Testis (tissue), 2 donors: ENCODE data around the gene EIF2A.

Source experiments
- CTCF ChIP-seq, 3 experiments: fragments of 450-650 bp in 2 of 3; fragments of 200-600 bp in 1 of 3; sonication (generic) in 1 of 3; IDR thresholded peaks; one replicate each; pipeline ENCODE4 v1.5.1; 2016 to 2019; ENCODE audit warnings: antibody characterized with exemption in 3 of 3, mild to moderate bottlenecking in 2 of 3, moderate library complexity in 1 of 3
- POLR2A ChIP-seq: fragments of 450-650 bp; IDR thresholded peaks from one replicate; pipeline ENCODE4 v1.6.1; 2017; ENCODE audit warnings: antibody characterized with exemption, mild to moderate bottlenecking, moderate library complexity

DNA sequence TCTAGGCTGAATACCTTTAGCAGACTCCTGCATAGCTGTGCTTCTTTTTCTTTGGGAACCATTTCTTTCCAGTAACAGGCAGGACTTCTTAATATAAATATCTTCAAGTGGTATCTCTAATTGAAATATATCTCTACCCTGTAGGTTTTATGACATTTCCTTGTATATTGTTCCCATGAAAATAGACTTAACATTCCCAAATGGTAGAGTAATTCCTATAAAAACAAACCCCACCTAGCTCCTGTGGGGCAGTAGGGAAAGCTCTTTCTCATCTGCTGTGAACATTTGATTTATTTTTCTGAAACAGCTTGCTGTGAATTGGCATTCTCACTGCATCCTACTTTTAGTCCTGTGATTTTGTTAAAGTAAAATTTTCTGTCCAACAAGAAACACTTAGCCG, 77.4 kb downstream of the EIF2A start:
- TF ChIP-seq CTCF (IDR thresholded peaks at IDR 0.05): no peak
- TF ChIP-seq POLR2A: no peak
